Stimulated activated CD4-positive, alpha-beta T cell treated with anti-CD3 and anti-CD28 coated beads, Interleukin-12 subunit alpha, Interleukin-12 subunit beta, amount 100 ng/mL, for 4 hours (primary cell): ENCODE data around the gene GTF2F2.
"Not testable (repeated sequence)": the region's sequence is repeated elsewhere in the genome, so short reads cannot be mapped to it uniquely, and the experiment has no call there.

Source experiments
- DNase-seq: peaks from one replicate; pipeline ENCODE4 v3.0.0-alpha.2; 2020

The GTF2F2 gene

GRCh38 chr13:45180713-45181601 is 60.6 kb downstream of the GTF2F2 start:
- no peak for DNase-seq

DNA sequence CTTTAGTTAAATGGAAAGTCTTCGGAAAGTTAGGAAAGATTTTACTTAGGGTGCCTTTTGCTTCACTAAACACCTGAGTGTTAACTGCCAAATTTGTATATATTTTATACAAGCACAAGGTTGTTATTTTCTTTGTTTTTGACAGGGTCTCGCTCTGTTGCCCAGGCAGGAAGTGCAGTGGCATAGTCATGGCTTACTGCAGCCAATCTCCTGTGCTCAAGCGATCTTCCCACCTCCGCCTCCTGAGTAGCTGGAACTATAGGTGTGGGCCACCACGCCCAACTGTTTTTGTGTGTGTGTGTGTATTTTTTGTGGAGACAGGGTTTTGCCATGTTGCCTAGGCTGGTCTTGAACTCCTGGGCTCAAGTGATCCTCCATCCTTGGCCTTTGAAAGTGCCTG is 64.4 kb downstream of the GTF2F2 start:
- no peak for DNase-seq

DNA sequence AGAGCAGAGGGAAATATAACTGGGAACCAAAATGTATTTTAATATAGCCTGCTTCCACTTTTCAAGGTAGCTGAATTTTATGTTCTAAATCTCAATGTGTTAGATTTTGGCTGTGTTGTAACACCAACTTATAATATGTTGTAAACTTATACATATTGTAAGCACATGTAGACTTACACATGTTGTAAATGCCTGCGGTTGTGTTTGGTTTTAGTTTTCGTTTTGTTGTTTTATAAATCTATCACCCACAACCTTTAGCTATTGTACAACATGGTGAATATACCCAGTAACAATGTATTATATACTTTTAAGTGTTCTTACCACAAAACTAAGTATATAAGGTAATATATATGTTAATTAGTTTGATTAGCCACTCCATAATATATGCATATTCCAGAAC is 65.0 kb downstream of the GTF2F2 start:
- DNase-seq: no peak

- DNase-seq: not testable (repeated sequence)
Measured at GRCh38 chr13:45189077-45189476, 68.8 kb downstream of the GTF2F2 start.

DNA sequence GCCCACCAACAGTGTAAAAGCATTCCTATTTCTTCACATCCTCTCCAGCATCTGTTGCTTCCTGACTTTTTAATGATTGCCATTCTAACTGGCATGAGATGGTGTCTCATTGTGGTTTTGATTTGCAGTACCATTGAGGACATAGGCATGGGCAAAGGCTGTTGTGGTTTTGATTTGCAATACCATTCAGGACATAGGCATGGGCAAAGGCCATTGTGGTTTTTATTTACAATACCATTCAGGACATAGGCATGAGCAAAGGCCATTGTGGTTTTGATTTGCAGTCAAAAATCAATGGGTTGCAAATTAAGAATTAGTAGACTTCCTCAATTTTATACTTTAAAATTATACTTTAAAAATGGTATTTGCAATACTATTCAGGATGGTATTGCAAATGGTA is 69.2 kb downstream of the GTF2F2 start:
- not testable (repeated sequence) for DNase-seq

GRCh38 chr13:45191874-45192273 is 71.6 kb downstream of the GTF2F2 start:
- DNase-seq: no peak

DNA sequence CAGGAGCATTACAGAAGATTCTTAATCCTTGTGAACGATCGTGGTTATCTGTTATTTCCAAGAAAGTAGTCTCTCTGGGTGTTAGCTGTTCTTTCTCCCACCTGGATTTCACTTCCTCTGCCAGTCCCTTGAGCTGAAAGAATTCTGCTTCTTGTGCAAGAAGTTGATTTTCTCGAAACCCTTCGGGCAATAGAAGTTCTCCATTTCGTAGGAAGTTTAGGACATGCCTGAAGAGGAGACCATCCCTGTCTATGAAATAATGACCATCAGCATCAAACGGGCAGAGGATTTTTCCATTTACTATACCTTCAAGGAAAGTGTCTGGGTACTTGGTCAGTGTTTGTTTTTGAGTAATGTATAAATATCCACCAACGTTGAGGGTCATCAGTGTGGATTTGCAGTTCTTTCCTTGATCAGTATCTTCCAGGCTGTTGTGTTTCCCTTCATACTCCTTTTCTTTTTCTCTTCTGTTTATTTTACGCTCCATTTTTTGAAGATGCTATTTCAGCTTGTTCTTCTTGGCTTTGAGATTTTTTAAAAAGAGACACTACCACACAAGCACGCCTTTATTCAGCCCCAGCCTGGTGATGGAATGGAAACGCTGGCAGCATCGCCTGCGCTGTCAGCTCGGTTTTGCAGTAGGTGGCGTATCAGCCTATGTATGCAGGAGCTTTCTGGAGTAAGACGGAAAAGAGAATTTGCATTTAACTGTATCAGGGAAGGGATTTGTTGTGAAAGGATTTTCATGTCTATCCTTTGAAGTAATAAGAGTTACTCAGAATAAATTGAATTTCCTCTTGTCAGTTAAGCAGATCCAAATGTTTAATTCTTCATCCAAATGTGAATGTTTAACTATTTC is 74.0 kb downstream of the GTF2F2 start:
- no peak for DNase-seq

DNA sequence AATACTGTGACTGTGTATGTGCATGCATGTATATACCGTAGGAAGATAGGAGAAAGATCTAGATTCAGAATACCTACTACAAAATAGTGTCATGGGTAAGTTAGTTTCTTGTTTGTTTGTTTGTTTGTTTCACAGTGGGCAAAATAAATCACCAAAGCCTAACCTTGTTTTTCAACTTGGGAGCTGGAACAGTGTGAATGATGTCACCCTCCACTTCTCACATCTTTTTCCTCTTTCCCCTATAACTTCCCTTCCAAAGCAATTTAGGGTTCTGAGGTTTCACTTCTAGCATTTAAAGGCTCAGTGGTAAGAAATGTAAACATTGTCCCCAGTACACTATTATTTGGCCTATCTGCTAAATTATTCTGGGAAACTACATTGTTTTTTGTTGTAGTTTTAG is 75.1 kb downstream of the GTF2F2 start:
- no peak for DNase-seq

DNA sequence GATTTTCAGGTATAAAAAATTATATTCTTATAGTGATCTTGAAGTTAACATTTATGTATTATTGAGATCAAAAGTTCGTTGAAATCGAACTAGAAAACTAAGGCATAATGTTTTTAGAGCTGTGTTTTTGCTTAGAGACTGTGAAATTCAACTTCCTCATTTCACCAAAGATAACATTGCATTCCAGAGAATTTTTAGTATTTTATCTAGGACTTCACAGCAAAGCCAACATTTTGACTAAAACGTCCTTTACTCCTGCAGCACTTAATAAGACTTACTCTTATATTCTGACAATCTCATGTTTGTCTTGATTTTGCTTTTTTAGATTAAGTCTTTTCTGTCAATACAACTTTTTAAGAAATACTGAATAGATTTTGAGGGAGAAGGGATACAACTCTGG is 75.8 kb downstream of the GTF2F2 start:
- no peak for DNase-seq

DNA sequence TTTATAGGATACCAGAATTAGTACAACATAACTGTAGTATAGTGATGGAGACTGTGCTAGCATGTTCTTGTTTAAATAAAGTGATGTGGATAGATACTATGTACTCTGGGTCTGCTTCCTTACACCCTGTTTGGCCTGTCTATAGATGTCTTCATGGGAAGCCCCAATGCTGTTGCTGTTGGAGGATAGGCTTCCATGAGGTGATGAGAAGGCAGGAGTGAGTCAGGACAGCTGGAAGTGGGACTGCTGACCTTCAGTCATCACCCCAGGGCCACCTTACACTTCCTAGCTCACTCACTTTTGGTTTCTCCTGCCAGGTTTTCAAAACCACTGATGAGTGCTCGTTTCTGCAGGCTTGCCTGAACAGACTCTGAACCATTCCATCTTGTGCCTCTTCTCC is 76.3 kb downstream of the GTF2F2 start:
- no peak for DNase-seq

GRCh38 chr13:45198041-45198440 is 77.7 kb downstream of the GTF2F2 start:
- DNase-seq: no peak

DNA sequence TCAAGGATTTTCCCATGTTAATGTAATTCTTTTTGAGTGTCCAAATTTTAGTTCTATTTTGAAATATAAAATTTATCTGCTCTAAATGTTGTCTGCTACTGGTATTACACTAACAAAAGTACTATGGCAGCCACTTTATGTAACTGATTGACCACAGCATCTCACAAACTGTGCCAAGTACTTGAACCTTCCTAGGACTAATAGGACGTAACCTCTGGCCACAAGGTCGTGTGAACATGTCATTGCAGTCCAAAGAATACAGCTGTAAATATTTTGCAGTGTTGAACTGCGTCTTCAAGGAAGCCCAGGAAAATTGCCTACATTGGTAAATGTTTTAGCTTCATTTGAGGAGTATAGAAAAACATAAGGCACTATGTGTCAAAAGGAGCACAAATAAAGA is 78.6 kb downstream of the GTF2F2 start:
- DNase-seq: no peak

- no peak for DNase-seq
Measured at GRCh38 chr13:45199711-45200110, 79.4 kb downstream of the GTF2F2 start.

- no peak for DNase-seq
Measured at GRCh38 chr13:45200701-45201232, 80.5 kb downstream of the GTF2F2 start, which contains the start of gene KCTD4. TSS of gene KCTD4 (minus strand) at chr13:45201045. CDS start at chr13:45194567, 6,478 bp downstream.

DNA sequence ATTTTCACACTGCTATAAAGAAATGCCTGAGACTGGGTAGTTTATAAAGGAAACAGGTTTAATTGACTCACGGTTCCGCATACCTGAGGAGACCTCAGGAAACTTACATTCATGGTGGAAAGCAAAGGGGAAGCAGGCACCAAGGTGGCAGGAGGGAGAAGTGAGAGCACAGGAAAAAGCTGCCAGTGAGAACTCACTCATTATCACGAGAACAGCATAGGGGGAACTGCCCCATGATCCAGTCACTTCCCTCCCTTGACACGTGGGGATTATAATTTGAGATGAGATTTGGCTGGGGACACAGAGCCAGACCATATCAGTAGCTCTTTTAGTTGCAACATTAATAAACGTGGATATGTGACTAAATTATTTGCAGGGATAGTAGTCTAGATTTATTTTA is 84.8 kb downstream of the GTF2F2 start:
- no peak for DNase-seq

DNA sequence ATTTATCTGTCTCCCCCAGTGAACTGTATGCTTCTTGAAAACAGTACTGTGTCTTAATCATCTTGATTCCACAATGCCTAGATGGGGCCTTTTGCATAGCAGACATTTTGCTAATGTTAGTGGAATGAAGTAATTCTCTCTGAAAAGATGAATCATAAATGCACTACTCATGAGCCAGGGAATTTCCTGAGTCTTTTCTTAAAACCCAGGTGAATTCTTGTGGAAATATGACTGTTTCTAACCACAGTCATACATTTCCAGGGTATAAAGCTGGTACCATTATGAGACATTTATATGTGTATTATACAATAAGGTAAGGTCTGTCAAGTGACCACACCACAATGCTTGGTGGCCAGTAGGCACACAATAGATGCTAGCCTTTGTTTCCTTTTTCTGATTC is 86.0 kb downstream of the GTF2F2 start:
- DNase-seq: no peak

DNA sequence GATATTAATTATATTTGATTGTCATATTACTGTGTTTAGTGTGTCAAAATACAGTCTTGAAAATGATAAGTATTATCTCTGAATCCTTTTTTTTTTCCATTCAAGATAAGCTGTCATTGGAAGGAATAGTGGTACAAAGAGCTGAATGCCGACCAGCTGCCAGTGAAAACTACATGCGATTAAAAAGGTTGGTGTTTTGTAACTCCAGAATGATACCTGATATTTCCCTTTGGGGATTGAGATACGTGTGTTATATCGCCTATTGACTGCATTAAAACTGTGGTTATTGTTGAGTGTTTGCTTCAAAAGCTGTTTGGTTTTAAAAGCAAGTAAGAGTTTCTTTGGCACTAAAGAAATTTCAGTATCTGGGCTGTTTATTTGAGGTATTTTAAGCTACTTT is 87.0 kb downstream of the GTF2F2 start:
- no peak for DNase-seq

DNA sequence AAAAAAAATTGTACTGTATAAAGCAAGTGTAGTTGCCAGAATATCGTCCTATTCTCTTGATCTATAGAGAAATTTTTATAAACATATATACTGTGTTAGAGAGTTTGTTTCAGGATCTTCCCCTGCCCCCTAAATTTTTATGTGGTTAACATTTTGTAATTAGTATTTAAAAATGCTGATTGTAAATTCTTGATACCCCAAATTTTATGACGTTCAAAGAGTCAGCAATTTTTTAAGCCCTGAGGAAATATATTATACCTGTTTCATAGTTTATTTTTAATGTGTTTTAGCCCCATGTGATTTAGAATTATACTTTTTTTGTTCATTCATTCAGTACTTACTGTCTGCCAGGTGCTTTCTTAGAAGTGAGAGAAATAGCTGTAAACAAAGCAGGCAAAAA is 87.8 kb downstream of the GTF2F2 start:
- no peak for DNase-seq

DNA sequence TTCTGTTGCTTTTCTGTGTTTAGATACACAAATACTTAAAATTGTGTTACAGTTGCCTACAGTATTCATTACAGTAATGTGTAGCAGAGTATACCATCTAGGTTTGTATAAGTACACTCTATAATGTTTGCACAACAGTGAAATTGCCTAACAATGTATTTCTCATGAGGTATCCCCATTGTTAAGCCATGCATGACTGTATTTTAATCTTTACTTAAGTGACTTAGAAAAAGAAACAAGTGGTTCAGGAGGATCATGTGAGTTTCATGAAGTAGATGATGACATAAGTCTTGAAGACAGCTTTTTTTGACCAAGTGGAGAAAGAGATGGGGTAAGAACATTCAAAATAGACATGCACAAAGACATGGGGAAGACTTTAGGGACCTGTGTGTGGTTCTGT is 88.9 kb downstream of the GTF2F2 start:
- no peak for DNase-seq

DNA sequence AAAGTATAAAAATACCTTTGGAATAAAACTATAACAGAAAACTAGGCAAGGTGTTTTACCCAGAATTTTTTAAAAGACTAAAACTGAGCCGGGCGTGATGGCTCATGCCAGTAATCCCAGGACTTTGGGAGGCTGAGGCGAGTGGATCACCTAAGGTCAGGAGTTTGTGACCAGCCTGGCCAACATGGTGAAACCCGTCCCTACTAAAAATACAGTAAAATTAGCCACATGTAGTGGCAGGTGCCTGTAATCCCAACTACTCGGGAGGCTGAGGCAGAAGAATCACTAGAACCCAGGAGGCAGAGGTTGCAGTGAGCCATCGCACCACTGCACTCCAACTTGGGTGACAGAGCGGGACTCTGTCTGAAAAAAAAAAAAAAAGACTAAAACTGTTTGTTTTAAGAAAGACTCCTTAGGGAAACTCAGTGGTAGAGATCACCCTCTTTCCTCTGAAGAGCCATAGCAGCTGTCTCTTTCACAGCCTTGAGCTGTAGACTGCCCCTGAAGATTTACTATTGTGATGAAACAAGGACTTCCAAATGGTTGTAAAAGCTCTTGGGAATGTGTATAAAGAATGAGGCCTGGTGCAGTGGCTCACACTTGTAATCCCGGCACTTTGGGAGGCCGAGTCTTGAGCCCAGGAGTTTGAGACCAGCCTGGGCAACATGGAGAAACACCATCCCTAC is 95.2 kb downstream of the GTF2F2 start:
- no peak for DNase-seq

- no peak for DNase-seq
Measured at GRCh38 chr13:45216193-45216592, 95.9 kb downstream of the GTF2F2 start.

DNA sequence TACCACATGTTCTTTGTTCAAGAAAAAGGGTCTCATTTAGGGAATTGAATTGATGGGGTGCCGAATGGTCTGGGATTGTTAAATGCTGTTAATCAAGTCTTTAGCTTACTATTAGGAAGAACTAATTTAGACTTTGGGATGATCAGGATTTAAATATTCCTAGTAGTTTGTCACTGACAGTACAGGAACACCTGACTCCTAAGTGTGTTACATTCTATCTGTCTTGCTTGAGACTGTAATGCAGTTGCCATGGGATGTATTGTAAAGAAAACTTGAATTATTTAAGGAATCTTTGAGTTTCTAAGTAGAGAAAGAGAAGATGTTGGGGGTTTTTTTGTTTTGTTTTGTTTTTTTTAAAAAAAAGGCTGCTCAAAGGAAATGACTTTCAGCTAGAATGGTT is 98.4 kb downstream of the GTF2F2 start:
- DNase-seq: no peak
